COLO829 (cell line): Measurements from ENCODE around the gene RAB40C.
"Not testable (repeated sequence)": the region's sequence is repeated elsewhere in the genome, so short reads cannot be mapped to it uniquely, and the experiment has no call there.

ENCODE experiments used
- DNase-seq: peaks from one replicate; pipeline ENCODE4 v3.0.0; 2012; ENCODE audit warnings: low spot score

Gene RAB40C

DNA sequence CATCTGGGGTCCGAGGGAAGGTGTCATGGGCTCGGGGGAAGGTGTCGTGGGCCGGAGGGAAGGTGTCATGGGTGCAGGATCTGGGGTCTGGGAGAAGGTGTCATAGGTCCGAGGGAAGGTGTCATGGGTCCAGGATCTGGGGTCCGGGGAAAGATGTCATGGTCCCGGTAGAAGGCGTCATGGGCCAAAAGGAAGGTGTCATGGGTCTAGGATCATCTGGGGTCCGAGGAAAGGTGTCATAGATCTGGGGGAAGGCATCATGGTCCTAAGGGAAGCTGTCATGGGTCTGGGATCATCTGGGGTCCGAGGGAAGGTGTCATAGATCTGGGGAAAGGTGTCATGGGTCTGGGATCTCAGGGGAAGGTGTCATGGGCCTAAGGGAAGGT is 942 bp downstream of the RAB40C start:
- DNase-seq, result no peak

DNA sequence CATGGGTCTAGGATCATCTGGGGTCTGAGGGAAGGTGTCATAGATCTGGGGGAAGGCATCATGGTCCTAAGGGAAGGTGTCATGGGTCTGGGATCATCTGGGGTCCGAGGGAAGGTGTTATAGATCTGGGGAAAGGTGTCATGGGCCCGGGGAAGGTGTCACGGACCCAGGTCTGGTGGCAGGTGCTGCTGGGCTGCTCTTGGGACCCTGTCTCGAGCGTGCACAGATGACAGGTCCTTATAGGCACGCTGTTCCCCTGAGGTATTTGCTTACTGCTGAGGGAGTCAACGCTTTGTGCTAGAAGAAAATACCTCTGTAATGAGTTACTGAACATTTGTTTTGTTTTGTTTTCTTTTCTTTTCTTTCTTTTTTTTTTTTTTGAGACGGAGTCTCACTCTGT is 1.4 kb downstream of the RAB40C start:
- DNase-seq, result no peak

DNA sequence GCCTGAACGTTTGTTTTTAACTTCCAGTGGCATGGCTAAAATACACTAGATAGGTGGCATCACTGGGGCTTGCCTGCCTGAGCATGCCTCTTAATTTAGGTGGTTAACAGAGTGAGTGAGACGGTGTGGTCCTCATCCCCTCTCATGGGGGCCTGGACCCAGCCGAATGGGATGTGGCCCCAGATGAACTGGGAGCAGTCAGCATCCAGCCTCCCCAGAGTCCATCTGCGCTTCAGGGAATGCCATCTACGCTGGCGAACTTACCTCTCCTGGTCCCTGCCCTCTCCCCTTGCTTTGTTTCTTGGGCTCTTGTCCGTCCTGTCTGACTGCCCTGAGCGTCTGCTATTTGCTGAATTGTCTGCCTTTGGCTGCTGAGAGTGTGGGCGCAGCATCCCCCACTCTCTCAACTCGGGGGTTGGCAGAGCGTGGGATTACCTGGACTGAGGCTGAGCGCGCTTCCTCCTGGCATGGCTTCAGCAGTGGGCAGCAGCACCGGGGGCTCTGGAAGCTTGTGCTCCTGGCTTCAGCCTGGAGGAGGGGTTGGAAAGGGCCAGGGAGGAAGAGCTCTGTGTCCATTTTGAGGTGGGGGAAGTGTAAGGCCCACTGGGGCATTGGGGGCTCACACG is 2.1 kb downstream of the RAB40C start:
- no peak for DNase-seq

DNA sequence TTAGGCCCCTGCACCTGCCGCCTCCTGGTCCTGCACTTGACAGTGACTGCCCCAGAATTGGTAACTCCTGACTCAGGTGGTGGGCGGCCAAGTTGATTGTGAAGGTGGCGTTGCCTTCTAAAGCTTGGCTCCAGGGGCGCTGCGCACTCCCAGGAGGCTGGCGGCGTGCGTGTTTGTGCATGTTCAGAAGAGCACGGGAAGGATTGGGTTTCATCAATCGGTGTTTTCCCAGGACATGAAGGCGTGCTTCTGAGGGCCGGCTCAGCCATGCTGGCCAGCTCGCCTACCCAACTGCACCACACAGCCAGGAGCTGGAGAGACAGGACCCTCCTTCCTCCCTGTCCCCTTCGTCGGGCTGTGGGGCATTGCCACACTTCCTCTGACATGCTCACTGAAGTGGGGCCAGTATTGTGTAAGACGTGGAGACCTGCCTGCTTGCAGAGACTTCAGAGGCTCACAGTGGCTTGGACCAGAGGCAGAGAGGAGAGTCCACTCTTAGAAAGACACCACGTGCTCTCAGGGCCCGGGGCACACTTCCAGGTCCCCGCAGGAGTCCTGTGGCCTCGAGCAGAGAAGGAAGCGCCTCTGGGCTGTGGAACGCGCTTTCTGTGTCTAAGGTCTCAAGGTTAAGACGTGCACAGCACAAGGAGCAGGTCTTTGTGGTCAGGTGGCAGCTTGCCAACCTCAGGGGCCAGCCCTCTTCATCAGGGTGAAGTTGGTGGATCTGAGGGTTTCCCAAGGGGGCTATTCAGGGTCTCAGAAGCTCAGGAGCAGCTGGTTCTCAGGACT is 2.8 kb downstream of the RAB40C start:
- no peak for DNase-seq

DNA sequence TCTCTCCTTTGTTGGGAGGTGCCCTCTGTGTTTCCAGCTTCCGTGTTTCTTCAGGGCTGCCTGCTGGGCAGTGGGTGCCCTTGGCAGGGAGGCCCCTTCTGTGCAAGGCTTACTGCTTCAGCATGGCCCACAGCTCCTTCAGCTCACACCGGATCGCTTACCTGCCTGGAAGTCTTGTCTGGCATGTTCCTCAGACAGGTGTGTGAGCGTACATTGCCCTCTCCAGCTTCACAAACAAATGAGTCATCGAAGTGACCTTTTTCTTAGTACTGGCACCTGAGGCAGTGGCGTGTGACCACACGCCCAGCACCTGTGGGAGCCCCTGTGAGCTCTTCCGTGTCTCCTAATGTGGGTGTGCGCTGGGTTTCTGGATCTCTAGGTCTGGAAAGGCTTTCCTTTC is 3.5 kb downstream of the RAB40C start:
- no peak for DNase-seq

DNA sequence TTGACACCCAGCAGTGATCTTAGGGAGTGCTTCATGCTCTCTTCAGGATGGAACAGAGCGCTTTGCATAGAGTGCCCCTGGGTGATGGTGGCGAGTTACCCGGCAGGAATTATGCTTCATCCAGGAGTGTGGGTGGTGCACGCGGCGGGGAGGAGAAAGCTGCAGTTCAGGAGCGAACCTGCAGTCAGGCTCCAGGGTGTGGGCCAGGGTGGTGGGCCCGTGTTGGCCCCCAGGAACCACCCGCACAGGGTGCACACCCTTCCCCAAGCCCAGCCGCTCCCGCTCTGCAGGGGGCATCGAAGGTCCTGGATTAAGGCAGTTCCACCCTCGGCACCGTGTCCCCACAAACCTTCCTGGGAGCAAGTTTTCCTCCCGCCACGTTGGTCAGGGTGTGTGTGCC is 3.9 kb downstream of the RAB40C start:
- DNase-seq, result no peak

DNA sequence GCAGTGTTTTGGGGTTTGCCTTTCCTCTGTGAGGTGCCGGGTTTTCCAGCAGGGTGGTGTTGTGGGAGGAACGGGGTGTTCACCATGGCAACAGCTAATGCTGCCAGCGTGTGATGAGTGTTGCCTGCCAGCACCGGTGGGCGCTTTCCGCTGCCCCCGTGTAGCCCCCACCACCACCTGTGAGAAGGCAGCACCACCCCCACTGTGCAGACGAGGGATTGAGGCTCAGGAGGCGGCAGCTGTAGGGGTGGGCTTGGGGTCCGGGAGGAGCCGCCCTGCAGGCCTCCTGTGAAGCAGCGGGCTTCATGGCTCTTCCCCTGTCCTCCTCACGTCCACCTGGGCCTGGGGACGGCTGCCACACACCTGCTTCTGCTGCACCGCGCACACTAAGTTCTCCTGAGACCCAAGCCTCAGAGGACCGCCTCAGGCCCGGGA is 5.2 kb downstream of the RAB40C start:
- no peak for DNase-seq

DNA sequence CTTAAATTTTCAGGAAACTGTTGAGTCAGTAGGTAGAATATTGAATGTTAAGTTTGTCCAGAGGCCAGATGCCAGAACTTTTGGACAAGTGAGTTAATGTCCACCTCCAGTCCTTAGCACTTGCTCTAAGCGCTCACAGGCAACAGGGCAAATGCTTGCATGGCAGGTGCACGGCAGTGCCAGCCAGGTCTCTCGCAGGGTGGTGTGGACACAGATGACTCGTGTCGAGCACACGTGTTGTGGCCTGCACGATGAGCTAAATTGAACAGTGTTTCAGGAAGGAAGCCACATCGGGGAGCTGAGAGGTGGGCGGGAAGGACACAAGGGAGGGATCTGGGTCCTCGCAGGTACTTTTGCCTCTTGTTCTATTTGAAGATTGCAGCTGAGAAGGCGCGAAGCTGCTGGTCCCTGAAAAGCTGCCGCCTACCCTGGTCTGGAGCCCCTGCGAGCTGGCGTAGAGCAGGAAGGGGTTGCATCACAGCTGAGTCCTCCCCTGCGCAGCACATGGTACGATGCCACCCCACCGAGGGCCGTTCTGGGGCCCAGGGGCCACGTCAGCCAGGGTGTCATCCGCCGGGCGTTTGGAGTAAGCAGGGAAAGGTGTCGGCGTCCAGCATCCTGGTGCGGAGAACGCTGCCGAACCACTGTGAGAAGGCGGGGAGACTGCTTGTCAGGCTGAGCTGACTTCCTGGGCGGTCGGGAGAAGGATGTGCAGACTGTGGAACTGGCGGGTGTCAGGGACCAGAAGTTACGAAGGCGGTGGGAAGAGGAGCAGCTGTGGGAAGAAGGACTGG is 6.3 kb downstream of the RAB40C start:
- DNase-seq, result no peak

DNA sequence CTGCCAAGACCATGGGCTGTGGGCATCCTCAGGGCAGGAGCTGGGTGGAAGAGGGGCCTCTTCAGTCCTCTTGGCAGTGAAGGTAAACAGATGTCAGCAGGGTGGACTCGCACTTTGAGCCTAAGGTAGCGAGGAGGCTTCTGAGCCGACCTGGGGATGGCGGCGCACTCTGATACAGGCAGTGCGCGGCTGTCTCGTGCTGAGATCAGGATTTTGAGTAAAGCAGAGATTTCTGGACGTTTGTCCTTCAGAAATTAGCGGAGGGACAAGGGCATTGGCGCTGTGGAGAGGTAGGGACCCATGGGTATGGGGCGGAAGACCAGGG is 6.8 kb downstream of the RAB40C start:
- DNase-seq, result no peak

DNA sequence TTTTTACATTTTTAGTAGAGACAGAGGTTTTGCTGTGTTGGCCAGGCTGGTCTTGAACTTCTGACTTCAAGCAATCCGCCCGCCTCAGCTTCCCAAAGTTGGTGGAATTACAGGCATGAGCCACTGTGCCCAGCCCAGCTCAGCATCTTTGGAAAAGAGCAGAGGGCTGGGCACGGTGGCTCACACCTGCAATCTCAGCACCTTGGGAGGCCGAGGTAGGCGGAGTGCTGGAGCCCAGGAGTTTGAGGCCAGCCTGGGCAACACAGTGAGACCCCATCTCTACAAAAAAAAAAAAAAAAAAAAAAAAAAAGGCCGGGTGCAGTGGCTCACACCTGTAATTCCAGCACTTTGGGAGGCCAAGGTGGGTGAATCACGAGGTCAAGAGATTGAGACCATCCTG is 7.8 kb downstream of the RAB40C start:
- not testable (repeated sequence) for DNase-seq

DNA sequence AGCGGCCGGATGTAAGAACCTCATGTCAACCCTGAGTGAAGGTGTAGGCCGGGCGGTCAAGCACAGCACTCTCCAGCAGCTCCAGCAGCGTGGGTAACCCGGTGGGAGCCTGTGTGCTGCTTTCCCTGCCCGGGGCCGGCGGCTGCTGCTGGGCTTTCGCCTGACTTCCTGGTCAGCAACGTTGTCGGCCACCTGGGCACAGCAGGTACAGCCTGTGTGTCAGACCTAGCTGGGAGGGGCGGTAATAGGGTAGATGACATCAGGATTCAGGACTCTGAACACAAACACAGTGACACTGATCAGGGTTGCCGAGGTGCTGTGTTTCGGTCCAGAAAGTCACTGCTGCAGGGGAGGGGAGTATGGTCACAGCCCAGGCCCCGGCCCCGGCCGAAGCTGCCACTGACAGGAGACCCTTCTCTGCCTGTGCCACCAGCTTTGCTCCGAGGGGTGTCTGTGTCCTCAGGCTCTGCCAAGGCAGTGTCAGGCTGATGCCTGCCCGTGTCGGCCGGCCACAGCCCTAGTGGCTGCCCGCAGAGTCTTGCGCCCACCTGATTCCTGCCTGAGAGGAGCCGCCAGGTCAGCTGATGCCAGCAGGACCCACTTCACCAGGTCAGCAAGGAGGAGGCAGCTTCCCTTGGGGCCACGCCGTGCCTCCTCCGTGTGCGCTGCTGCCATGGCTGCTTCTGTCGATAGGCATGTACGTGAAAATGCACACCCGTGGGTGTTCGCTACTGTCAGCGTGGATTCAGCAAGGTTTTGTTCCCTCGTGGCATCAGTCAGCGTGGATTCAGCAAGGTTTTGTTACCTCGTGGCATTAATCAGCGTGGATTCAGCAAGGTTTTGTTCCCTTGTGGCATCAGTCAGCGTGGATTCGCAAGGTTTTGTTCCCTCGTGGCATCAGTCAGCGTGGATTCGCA is 9.2 kb downstream of the RAB40C start:
- DNase-seq, result no peak

DNA sequence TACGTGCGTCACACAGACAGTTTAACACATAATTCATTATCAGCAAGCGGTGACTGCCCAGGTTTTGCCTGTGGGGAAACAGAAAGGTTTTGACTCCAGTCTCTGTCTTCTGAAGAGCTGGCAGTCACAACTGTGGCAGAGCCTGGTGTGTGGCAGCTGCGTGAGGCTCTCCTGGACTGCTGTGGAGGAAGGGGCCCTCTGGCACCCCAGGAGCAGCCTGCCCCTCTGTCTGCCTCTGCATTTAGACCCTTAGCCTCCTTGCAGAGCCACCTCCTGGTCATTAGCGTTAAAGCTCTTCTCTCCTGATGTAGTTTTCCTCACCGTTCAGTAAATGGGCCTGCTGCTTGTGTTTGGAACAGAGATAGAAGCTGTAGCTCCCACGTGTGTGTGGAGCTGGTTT is 10.9 kb downstream of the RAB40C start:
- no peak for DNase-seq

DNA sequence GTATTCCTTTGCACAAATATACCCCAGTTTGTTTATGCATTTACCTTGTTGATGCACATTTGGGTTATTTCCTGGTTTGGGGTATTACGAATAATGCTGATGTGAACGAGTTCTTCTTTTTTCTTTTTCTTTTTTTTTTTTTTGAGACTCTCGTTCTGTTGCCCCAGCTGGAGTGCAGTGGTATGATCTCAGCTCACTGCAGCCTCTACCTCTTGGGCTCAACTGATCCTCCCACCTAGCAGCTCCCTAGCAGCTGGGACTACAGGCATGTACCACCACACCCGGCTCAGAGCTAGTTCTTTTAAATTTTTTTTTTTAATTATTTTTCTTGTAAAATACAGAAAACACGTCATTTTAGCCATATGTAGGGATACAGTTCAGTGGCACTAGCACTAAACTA is 14.1 kb downstream of the RAB40C start:
- no peak for DNase-seq

DNA sequence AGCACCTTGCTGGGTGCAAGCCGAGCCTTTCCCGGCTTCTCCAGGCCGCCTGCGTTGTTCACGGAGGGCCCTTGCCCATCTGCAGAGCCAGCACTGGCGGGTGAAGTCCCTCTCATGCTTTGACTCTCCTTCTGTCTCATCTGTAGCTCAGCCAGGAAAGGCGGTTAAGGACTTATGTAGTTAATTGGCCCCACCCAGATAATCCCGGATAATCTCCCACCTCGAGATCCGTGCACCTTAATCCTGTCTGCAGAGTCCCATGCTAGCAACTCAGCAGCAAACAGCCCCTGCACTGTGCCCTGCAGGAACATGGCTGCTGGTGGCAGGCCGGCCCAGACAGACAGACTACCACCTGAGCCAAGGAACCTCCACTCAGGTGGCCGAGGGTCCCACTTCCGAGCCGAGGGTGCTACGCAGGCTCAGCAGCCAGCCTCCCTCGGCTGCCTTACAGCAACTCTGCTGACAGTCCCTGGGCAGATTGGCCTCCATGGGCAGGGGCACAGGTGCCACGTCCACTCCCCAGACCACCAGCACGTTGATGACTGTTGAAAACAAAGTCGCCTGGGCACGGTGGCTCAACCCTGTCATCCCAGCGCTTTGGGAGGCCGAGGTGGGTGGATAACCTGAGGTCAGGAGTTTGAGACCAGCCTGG is 16.9 kb downstream of the RAB40C start:
- no peak for DNase-seq

DNA sequence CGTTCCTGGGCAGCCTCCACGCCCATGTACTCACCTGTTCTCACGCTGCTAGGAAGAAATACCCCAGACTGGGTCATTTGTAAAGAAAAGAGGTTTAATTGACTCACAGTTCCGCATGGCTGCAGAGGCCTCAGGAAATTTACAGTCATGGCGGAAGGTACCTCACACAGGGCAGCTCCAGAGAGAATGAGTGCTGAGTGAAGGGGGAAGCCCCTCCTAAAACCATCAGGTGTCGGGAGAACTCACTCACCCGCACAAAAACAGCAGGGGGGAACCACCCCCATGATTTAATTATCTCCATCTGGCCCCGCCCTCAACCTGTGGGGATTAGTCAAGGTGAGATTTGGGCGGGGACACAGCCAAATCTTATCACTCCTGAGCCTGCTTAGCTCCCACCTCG is 18.2 kb downstream of the RAB40C start:
- no peak for DNase-seq

DNA sequence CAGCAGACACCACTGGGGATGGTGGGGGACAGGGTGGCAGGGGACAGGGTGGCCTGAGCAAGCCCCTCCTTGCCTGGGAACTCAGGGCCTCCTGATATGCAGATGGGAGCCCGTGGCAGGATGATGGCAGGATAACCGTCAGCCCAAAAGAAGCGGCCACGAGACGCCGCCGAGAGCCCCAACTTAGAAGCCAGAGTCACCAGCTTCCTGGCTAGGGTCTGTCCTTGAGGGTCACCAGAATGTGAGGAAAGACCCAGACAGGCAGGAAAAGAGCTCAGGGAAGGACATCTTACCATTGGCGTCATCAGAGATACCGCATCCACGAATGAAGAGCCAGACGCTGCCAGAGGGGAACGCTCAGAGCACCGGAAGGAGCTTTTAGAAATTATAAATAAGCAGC is 19.4 kb downstream of the RAB40C start:
- DNase-seq, result no peak

DNA sequence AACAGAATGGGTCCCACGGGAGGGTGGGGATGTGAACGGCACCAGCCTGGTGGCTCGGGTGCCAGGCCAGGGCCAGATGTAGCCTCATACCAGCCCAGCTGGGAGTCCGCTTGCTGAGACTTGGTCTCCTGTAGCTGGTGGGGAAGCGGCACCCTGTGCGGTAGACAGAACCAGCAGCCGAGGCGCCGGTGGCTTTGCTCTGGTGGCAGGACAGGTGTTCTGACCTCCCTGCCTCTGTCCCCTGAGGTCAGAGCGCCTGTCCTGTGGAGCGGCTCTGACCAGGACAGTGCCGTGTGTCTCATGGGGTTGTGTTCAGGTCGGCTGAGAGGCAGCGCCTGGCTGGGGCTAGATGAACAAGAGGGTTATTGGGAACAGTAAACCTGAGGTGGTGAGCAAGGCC is 20.1 kb downstream of the RAB40C start:
- no peak for DNase-seq

DNA sequence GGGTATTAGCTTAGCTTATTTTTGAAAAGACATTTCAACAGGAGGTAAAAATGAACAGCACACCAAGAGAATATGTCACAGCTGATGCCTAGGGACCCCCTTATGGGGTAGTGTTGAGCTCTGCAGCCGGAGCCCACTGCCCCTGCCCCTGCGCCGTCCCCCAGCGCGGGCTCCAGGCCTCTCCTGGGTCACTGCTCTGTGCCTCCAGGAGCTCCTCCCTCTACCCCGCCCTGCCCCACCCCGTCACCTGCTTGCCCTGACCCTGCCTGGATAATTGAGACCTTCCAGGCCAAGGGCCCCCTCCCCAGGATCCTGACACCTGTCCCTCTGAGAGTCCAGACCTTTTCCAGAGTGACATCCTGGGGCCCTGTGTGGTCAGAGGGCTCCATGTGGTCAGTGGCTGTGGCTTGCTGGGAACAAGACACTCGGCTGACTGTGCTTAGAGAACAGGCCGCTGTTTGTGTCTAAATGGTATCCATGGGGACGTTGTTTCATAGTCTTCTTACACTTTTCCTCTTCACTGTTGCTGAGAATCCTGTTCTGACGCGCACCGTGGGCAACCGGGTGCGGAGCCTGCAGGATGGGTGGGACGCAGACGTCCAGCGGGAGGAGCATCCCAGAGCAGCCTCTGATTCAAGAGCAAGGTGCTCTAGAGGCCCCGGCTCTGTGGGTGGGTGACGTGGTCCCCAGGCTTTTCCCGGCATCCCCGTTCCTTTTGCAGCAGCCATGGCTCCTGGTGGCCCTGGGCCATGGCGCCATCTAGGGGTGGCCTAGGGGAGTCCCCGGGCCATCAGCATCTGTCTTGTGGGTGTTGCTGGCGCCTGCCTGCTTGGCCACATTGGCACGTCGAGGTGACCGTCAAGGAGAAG is 20.9 kb downstream of the RAB40C start:
- no peak for DNase-seq

DNA sequence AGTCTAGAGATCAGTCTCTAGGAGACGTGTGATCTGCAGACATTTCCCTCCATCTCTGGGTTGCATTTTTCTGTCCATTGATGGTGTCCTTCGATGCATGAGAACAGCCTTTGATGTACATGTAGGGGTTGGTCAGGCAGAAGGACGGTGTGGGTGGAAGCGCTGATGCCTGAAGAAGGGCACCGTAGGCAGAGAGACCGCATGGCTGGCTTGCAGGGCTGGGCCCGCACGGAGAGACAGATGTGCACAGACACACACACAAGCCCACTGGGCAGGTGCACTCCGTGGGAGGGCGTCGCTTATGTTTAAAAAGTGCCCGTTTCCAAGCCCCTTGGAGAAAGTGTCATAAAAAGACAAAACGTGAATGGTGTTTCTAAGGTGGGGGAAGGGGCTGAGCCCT is 25.3 kb downstream of the RAB40C start:
- DNase-seq, result no peak

DNA sequence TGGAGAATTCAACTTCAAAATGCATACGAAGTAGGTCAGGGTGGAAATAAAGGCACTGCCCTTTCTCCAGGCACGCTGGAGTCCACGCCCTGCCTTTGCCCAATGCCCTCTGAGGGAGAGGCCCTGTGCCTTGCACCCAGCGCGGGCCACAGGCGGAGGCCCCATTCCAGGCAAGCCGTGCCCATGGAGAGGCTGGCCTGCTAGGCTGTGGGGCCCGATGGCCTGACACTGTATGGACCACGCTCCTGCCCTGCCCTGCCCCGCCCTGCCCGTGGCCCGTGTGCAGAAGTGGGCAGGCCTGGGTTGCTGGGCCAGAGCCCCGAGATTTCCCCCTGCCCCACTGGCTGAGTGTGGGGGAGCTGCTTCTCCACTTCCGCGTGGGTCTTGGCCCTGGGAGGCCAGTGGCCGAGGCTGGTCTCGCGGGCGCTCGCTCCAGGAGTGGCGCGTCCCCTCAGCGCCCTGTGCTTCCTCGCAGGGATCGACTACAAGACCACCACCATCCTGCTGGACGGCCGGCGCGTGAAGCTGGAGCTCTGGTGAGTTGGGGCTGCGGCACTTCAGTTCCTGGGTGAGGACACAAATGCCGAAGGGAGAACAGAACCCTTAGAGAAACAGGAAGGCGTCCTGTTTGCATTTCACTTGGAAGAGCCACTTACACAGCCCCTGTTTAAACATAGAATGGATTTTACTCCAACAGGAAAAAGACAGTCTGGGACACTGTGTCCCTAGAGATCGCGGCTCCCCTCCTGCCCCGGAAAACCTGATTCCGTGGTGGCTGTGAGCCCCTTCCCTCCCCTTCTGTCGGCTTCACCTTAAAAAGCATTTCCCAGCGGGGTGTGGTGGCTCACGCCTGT is 27.1 kb downstream of the RAB40C start:
- DNase-seq, result no peak
